Activated CD8-positive, alpha-beta memory T cell treated with anti-CD3 and anti-CD28 coated beads, Interleukin-2, amount 50 U/mL, for 24 hours (primary cell): ENCODE results near the gene ABHD12.

Experiments used
- DNase-seq: peaks from one replicate; pipeline ENCODE4 v3.0.0-alpha.2; 2020; ENCODE audit errors: extremely low read depth

Gene ABHD12

GRCh38 chr20:25382704-25383370 lies 7.8 kb downstream of the ABHD12 start:
- no peak for DNase-seq

GRCh38 chr20:25380945-25381614 lies 9.6 kb downstream of the ABHD12 start:
- DNase-seq = no peak

GRCh38 chr20:25378884-25379733 lies 11.5 kb downstream of the ABHD12 start:
- DNase-seq = no peak

DNA sequence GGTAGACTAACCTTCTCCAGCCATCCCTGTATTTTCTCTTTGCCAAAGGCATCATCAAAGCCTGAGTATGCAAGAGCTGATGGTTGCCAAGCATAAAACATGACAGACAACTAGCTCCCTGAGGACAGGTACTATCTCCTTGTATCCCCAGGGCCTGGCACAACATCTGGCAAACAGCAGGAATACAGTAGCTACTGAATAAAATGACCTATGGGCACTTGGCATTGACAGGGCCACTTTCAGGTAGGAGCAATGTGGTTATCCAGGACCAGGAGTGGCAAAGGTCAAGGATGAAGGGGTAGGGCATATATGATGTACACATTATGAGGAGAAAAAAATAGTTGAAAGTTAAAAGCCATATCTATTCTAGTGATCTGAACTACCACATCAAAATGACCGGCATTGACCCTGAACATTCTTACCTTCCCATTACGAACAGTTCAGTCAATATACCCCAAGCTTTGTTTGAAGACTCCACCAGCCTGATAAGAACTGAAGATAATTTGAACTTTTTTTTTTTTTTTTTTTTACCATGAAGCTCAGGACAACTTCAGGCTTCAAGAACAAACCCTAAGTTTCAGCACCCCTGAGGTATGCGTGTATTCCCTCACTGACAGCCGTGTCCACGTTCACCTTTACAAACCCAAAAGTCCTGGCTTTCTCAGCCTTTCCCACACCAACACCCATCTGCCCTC lies 12.3 kb downstream of the ABHD12 start:
- no peak for DNase-seq

GRCh38 chr20:25376886-25377285 lies 13.7 kb downstream of the ABHD12 start:
- no peak for DNase-seq

DNA sequence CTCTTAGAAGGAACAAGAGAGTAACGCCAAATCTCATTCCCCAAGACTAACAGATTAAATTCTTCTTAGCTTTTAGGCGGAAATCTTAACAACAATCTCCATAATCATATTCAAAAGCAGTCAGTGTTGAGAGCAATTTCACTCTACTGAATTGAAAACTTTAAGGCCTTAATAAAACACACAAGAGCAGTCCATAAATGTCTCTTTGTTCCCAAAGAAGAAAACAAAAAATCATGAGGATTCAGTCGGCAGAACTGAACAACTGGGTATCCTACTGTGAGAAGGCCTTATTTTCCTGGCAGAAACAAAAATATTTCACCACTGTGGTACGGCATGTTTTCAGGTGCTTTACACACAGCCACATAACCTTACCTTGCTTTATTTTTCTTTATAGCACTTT lies 14.4 kb downstream of the ABHD12 start:
- DNase-seq = no peak

GRCh38 chr20:25374842-25375241 lies 15.8 kb downstream of the ABHD12 start:
- DNase-seq = no peak

GRCh38 chr20:25372584-25373336 lies 17.9 kb downstream of the ABHD12 start:
- DNase-seq = no peak

- no peak for DNase-seq
Measured at GRCh38 chr20:25369971-25370370, 20.7 kb downstream of the ABHD12 start.

DNA sequence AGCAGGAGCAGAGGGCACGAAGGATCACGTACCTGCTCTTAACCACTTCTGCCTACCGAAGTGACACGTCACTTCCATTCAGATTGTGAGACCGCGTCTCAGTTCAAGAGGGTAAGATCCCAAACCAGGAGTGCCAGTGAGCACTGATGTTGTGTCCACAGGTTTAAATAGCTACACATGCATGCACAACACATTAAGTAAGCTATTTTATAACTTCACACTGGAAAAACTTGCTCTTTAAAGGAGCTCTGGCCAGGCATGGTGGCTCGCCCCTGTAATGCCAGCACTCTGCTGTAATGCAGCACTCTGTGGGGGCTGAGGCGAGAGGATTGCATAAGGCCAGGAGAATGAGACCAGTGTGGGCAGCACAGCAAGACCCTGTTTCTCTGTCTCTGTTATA lies 21.1 kb downstream of the ABHD12 start:
- DNase-seq = no peak

GRCh38 chr20:25368976-25369375 lies 21.7 kb downstream of the ABHD12 start:
- DNase-seq = no peak

DNA sequence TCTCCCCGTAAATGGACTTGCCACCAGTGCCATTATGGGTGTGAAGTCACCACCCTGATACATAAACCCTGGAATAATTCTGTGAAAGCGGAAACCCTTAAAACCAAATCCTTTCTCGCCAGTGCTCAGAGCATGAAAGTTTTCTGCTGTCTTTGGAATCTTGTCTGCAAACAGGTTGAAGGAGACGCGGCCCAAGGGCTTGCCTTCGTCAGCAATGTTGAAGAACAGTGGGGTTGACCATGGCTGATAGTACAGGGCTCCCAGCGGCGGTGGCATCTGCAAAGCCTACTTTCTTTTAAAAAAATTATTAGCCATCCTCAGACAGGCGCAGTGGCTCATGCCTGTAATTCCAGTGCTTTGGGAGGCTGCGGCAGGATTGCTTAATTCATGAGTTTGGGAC lies 22.1 kb downstream of the ABHD12 start:
- no peak for DNase-seq

DNA sequence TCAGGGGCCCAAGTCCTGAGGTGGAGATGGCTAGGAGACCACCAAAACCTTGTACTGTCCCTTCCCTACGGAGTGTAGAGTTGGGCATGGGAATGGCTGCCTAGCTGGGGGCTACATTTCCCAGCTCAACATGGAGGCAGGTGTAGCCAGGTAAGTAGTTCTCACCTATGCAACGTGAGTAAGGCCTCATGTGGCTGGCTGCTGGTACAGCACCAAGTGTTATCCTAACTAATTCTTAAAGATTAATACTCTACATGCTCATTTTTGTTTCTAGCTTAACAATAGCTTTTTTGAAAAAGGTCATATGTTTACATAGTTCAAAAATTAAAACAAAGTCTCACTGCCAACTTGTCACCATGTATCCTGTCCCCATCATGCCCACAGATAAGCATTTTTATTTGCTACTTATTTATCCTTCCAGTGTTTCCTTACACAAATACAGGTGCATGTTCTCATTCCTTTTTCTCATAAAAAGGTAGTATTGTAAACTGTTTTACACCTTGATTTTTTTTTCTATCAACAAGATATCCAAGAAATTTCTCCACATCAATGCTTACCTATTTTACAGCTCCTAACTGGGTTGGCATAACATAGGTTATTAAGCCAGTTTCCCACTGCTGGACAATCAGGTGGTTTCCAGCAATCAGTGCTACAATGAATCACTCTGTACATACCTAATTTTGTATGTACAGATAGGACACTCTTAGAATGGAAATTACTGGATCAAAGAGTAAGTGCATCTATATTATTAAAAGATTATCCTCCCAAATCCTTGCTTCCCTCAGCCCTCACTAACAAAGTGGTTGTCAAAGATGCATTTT lies 25.5 kb downstream of the ABHD12 start:
- DNase-seq = no peak

DNA sequence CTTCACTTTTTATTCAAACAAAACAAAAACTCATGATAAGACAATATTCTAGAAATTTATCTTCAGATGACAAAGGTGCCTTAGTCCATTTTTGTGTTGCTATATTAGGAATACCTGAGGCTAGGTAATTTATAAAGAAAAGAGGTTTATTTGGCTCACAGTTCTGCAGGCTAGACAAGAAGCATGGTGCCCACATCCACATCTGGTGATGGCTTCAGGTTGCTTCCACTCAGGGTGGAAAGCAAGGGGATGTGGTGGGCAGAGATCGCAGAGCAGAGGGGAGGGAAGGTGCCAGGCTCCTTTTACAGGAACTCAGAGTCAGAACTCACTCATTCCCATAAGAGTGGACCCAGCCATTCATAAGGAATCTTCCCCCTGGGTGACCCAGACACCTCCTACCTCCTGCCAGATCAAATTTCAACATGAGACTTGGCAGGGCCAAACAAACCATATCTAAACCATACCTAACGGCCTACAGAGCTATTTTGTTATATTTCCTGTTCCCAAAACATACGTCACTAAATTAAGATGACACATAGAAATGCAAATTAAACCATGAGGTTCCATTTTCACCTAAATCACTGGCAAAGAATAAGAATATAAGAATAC lies 26.4 kb downstream of the ABHD12 start:
- no peak for DNase-seq

DNA sequence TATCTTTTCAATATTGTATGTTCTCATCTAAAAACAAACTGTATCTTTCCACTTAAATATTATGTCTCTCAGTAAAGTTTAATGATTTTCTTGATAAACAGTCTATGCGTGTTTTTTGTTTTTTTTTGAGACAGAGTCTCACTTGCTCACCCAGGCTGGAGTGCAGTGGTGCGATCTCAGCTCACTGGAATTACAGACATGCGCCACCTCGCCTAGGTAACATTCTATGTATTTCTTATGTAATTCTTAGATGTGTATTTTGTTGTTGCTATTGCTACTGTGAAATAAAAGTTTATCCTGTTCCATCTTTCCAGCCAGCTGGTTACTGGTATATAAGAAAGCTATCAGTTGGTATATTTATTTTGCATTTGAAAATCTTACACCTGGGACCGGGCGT lies 29.4 kb downstream of the ABHD12 start:
- DNase-seq = no peak

- DNase-seq = no peak
Measured at GRCh38 chr20:25360631-25361286, 29.9 kb downstream of the ABHD12 start.

DNA sequence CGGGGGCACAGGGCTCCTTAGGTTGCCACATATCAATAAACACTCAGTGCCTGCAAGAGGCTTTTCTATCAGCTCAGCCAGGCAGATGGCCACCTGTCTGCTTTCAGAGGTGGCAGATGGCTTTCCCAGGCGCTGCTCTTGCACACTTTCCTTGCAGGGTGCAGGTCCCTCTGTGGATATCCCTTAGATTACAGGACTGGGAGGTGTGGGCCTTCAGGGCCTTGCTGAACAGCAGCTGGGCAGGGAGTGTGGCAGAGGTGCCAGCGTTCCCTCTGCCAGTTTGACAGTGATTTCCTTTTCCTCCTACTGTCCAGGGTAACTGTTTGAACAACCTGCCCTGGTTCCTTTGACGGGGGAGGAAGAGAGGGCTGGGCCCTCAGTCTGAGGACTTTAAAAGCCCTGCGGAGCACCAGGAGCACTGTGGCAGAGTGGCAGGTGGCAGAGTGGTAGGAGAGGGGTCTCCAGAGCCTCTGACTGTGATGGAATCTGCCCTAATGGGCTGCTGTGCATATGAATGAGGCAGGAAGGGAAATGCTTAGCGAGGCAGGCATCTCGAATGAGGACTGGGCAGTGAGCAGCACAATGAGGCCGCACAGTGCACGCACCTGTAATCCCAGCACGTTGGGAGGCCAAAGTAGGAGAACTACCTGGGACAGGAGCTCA lies 34.2 kb downstream of the ABHD12 start:
- DNase-seq = no peak

DNA sequence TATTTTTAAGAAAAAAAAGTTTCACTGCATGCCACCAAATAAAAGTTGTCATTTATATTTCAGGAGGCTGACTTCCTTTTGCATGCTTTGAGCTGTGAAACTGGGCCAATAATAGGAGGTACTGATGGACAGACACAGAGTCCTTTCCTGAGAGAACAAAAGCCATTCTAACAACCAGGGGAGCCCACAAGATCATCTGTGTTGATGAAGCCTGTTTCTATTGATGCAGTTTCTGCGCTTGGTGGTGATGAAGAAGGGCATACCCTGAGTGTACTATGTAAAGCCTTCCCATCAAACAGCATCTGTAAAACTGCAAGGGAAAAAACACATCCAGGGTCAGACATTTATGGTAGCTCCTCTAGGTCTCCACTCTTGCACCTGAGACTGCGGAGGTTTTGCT lies 34.8 kb downstream of the ABHD12 start:
- no peak for DNase-seq

- DNase-seq = no peak
Measured at GRCh38 chr20:25355011-25355595, 35.5 kb downstream of the ABHD12 start.
